HG03064 (cell line): ENCODE data around the gene INSYN2A.

Source experiments
- ATAC-seq: cut with Tn5 transposase; IDR thresholded peaks from one replicate; pipeline ENCODE4 v1.9.1; 2021; ENCODE audit warnings: low read depth; ENCODE audit not compliant: unreplicated experiment

The INSYN2A gene

GRCh38 chr10:127196282-127197153, at the start of gene INSYN2A:
Gene INSYN2A (minus strand): TSS chr10:127196591. CDS start chr10:127176395, 20,196 bp downstream.
- ATAC-seq, result no peak

DNA sequence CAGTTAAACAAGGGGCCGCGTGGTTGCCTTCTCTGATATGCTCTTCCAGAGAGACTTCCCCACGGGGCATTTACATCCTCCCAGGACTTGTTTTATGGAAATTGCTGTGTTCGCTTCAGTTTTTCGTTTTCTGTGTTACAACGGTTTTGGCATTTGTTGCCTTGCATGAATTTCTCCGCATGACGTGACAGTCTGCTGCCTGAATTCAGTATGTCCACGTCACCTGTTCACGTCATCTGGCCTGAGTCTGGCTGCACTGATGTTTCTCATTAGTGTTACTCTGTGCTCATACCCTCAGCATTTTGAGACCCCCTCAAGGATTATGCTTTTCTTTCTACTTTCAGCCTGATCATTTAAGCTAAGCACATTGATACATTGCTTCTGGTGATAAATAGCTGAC, 49.1 kb upstream of the INSYN2A start:
- no peak for ATAC-seq

DNA sequence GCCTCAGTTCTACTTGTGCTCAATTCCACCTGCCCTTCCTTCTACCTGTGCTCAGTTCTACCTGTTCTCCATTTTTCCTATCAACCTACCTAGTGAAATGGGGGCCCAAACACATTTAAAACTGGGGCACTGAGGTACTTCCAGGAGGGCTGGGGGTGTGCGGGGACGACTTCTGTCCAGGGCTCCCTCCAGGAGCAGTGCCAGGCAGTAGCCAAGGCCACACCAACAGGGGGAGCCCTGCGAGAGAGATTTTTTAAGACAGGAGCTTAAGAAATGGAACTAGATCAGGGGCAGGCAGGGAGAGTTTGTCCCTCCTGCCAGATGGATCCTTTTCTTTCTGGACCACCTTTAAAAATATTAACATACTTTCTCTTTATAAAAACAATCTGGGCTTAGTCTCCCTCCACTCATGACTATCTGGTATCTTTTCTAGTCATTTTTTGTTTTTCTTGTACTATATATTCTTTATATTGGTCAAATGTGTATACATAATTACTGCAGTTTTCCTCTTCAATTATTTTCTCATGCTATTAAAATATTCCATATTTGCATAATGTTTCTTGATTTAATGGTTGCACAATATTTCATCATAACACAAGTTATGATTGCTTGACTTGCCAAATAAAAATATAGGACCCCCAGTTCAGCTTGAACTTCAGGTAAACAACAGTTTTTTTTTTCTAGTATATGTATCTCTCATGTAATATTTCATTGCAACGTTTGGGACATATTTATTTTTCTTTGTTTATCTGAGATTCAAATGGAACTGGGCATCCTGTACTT, 47.3 kb upstream of the INSYN2A start:
- ATAC-seq, result no peak

DNA sequence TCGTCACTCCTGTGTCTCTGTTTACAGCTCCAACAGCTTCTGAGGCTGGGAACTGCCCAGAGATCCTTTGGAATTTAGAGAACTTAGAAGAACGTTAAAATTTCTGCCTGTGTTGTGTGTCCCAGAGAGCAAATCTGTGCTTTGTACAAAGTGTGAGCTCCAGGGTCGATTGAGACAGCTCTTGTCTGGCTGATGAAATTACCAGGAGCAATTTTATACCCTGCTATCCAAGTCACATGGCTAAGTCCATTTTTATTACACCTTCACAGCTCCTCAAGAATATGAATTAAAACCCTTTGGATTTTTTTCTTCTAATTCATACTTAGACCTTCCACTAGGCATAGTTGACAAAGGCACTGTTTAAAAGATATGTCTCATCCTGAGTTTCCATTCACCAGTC, 46.5 kb upstream of the INSYN2A start:
- no peak for ATAC-seq

- ATAC-seq, result no peak
These were observed 39.9 kb upstream of the INSYN2A start for GRCh38 chr10:127236266-127236665.

GRCh38 chr10:127234306-127234800, 38.0 kb upstream of the INSYN2A start:
- no peak for ATAC-seq

GRCh38 chr10:127228195-127228787, 31.9 kb upstream of the INSYN2A start:
- ATAC-seq, result no peak

GRCh38 chr10:127227663-127228062, 31.3 kb upstream of the INSYN2A start:
- no peak for ATAC-seq

DNA sequence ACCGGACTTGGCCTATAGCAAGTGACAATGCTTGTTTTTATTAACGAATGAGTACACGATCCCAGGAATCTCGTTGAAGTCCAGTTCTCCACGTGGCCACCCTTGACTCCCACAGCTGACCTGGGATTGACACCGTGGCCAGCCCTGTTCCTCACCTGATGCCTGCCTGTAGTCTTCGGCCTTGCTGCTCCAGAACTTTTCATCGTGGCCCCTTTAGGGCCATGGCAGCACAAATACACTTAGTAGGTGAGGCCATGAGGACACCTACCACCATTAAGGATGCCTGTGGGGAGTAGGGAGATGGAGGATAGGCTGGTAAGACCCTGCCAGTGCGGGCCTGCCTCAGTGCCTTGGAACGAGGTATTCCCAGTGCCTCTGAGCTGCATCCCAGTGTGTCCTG, 30.6 kb upstream of the INSYN2A start:
- ATAC-seq, result no peak

DNA sequence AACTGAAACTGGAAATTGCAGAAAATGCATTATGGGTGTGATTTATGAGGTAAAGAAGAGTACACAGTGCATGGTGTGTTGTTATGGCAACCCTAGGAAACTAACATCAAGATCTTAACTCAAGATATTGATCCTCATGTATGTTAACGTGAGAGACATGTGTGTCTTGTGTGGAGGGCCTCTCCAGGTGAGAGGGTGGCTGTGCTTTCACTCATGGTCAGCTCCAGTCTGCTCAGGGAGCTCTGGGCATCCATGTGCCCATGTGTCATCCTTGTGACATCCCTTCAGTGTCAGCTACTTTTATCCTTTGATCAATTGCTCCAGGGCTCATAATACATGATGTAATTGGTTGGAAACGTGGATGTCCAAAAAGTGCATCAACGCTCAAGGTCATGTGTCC, 24.9 kb upstream of the INSYN2A start:
- ATAC-seq, result no peak

DNA sequence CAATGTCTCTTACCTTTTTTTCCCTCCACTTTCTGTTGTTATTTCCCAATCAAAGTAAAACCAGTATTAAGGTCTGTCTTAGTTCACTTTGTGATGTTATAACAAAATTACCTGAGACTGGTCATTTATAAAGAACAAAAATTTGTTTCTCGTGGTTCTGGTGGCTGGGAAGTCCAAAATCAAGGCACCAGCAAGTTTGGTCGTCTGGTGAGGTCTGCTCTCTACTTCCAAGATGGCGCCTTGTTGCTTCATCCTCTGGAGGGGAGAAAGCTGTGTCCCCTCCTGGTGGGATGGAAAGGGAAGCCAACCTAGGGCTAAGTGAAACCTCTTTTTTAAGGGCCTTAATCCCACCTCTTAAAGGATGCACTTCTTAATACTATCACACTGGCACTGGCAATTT, 22.3 kb upstream of the INSYN2A start:
- no peak for ATAC-seq

GRCh38 chr10:127216786-127217185, 20.4 kb upstream of the INSYN2A start:
- ATAC-seq, result no peak

GRCh38 chr10:127216274-127216673, 19.9 kb upstream of the INSYN2A start:
- ATAC-seq, result no peak

DNA sequence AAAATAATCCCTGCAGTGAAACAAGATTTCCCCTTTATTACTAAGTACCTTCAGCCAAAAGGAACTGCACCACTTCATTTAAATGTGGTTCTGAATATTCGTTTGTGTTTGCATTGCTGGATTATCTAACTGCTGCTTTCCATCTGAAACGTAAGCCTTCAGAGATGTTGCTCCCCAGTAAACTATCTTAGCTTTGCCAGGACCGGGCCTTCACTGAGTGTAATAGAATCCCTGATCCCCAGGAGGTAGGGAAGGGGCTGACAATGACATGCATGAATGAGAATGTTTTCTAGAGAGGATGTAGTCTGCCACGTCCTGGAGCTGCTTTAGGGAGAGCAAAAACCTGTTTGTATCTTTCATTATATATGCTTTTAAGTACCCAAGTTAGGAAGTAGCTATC, 19.5 kb upstream of the INSYN2A start:
- ATAC-seq, result no peak

GRCh38 chr10:127210936-127211466, 14.6 kb upstream of the INSYN2A start:
- ATAC-seq, result no peak

DNA sequence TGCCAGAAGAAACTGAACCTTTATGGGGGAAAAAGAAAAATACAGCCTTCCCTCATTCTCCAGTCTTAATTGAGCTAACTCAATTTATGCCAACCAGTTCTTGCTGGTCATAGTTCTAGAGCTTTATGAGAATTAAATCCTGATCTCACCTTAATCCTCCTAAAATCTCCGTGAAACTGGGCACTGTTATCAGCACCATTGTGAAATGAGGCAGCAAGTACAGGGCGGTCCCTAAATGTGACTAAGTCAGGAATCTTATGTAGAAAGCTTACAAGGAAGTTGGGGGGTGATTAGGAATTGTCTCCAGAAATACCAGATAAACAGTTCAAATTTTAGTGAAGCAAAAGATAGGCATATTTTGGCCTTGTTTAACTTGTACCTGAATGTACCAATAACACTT, 10.7 kb upstream of the INSYN2A start:
- no peak for ATAC-seq

GRCh38 chr10:127203067-127203466, 6.7 kb upstream of the INSYN2A start:
- ATAC-seq, result no peak

GRCh38 chr10:127200646-127201045, 4.3 kb upstream of the INSYN2A start:
- no peak for ATAC-seq

GRCh38 chr10:127198721-127199120, 2.3 kb upstream of the INSYN2A start:
- ATAC-seq, result no peak

- no peak for ATAC-seq
These were observed 1.9 kb upstream of the INSYN2A start for GRCh38 chr10:127198307-127198706.

GRCh38 chr10:127197154-127197432, 702 bp upstream of the INSYN2A start:
- ATAC-seq, result no peak
